Psoas muscle (tissue), 8 donors: ENCODE results near the gene MZF1. TPM values are rescaled to one million over a fixed set of nuclear protein-coding genes. Genes with fewer than 3 reads are reported as not detected.

Experiments
- ATAC-seq, 4 donors: fragments of 200-7000 bp; cut with Tn5 transposase; one replicate each; pipeline ENCODE4 v1.9.1; 2020; ENCODE audit warnings: moderate library complexity in 3 of 4, mild to moderate bottlenecking in 2 of 4
- DNase-seq, 2 donors: peaks; one replicate each; pipeline ENCODE4 v3.0.0-alpha.2; 2020
- H3K27ac ChIP-seq: fragments of 200-600 bp; one replicate; pipeline ENCODE4 v1.8.0; 2022
- H3K27me3 ChIP-seq, 3 donors: fragments of 200-600 bp in 1 of 3; one replicate each; pipeline versions ENCODE4 v1.6.1 to v1.8.0; 2013 to 2022; ENCODE audit warnings: low read length in 2 of 3, mild to moderate bottlenecking in 2 of 3, moderate library complexity in 1 of 3; ENCODE audit not compliant: insufficient read depth in 3 of 3
- H3K36me3 ChIP-seq, 2 donors: fragments of 200-600 bp in 1 of 2; one replicate each; pipeline versions ENCODE4 v1.6.1 to v1.8.0; 2013 to 2022; ENCODE audit warnings: low read depth in 1 of 2, mild to moderate bottlenecking in 1 of 2, moderate library complexity in 1 of 2; ENCODE audit not compliant: insufficient read depth in 1 of 2
- H3K4me1 ChIP-seq: fragments of 200-600 bp; one replicate; pipeline ENCODE4 v1.8.0; 2022
- H3K4me3 ChIP-seq: fragments of 200-600 bp; one replicate; pipeline ENCODE4 v1.8.0; 2022; ENCODE audit warnings: mild to moderate bottlenecking
- H3K9me3 ChIP-seq: fragments of 200-600 bp; one replicate; pipeline ENCODE4 v1.8.0; 2022
- CTCF ChIP-seq: fragments of 200-600 bp; IDR thresholded peaks from one replicate; pipeline ENCODE4 v1.8.0; 2022; ENCODE audit warnings: antibody characterized with exemption
- WGBS, 3 donors: extraction: QIAGEN DNeasy Blood & Tissue Kit; methylation state at CpG; one replicate each; pipeline versions ENCODE4 v1.1.6 to v1.1.7; 2013; 5-methylcytosine and 5-hydroxymethylcytosine counted together
- intact Hi-C, 2 donors: fragments of 100-400 bp; cut with DNase I; formaldehyde crosslinking; loops; one replicate each; pipeline versions ENCODE4 v1.11.0 to v1.14.2; 2022
- polyA plus RNA-seq, 3 donors: library from polyadenylated mRNA; stranded (reverse); fragments of 200-250 nt; gene quantifications; one replicate each; pipeline ENCODE4 v1.2.3, GENCODE V29; 2013
- total RNA-seq, 4 donors: library from RNA; stranded (reverse); fragmentation: NEBNext Ultra II Directional in 2 of 4; extraction: Animal tissue kit (Norgen Biotek cat#: 25700) in 2 of 4; gene quantifications; one replicate each; pipeline versions ENCODE4 v1.2.1 to v1.2.4, GENCODE V29; 2021 to 2023
- donor health status: healthy with polysubstance abuse.
- donor health status: DM: no; HTN: no; CAD: no; lungs with moderate emphysema.
- donor health status: Bipolar disorder and iron deficiency.
- donor health status: healthy.
- donor health status: DM: yes; HTN: yes; CAD: no.
- donor health status: DM: no; HTN: no; CAD: no.
- donor health status: DM: no; HTN: no; CAD: no.
- donor health status: DM: yes; HTN: yes; CAD: no.

Gene MZF1
- total and polyA plus RNA-seq, 7 donors, result 5.0 to 13.0 (median 9.3) TPM

GRCh38 chr19:58554494-58555368, 18.4 kb downstream of the MZF1 start, which contains the start of gene CHMP2A:
CHMP2A (minus strand) TSS chr19:58555105; CDS start chr19:58554212, 893 bp downstream.
- Histone ChIP-seq H3K27ac (peak within 1 kb of the TSS; percentile 97), H3K4me3 (peak within 1 kb of the TSS; percentile 74), H3K4me1 (peaks cover 31% of the 10 kb centered on the region), H3K27me3 (no peaks in the 10 kb centered on the region), H3K9me3 (no peaks in the 10 kb centered on the region), H3K36me3 (peaks cover 4 to 57% of the 10 kb centered on the region in 2 donors)
- DNase-seq (peak; percentile 99 to 100), ATAC-seq (peak; percentile 59 to 66 (median 61))
- no peak for TF ChIP-seq CTCF
- WGBS, 3 donors, result 0 to 1% (median 1%) methylated on average over 49 to 69 of the region's 69 CpGs
- intact Hi-C loops, result no loop called here

- intact Hi-C loops, result no loop called here
- no peak for TF ChIP-seq CTCF
- Histone ChIP-seq H3K9me3 (no peaks in the 10 kb centered on the region), H3K27me3 (no peaks in the 10 kb centered on the region), H3K27ac (peak overlapping the region; percentile 97), H3K36me3 (peaks cover 11 to 65% of the 10 kb centered on the region in 2 donors), H3K4me3 (peak overlapping the region; percentile 74), H3K4me1 (peaks cover 31% of the 10 kb centered on the region)
- DNase-seq (peak in 1 of 2 donors; percentile 47), ATAC-seq (no peak)
- WGBS, 3 donors, result 21 to 24% (median 23%) methylated on average over 18 of the region's 18 CpGs
Observed at GRCh38 chr19:58553799-58554493, 19.2 kb downstream of the MZF1 start.

GRCh38 chr19:58552655-58553054, 20.5 kb downstream of the MZF1 start:
- intact Hi-C loops, result no loop called here
- no peak for TF ChIP-seq CTCF
- peaks cover 31% of the 10 kb centered on the region for H3K4me1 ChIP-seq
- no peak overlapping the region for H3K4me3 ChIP-seq
- H3K36me3 ChIP-seq, result peaks cover 18 to 78% of the 10 kb centered on the region in 2 donors
- DNase-seq, result no peak
- WGBS, 3 donors, result 86 to 89% (median 89%) methylated on average over 2 of the region's 2 CpGs
- ATAC-seq, result no peak
- no peak overlapping the region for H3K27ac ChIP-seq
- no peaks in the 10 kb centered on the region for H3K9me3 ChIP-seq
- H3K27me3 ChIP-seq, result no peaks in the 10 kb centered on the region

- Histone ChIP-seq H3K27ac (no peak overlapping the region), H3K9me3 (no peaks in the 10 kb centered on the region), H3K4me3 (no peak overlapping the region), H3K4me1 (peaks cover 34% of the 10 kb centered on the region), H3K36me3 (peaks cover 18 to 84% of the 10 kb centered on the region in 2 donors), H3K27me3 (no peaks in the 10 kb centered on the region)
- no peak for TF ChIP-seq CTCF
- 88 to 93% (median 90%) methylated on average over 18 of the region's 18 CpGs for WGBS, 3 donors
- no peak for DNase-seq
- ATAC-seq, result no peak
- intact Hi-C loops, result no loop called here
Observed at GRCh38 chr19:58551577-58552471, 21.3 kb downstream of the MZF1 start.
